ENCODE results near the gene RAPGEF4. TPM values are rescaled to one million over a fixed set of nuclear protein-coding genes. Genes with fewer than 3 reads are reported as not detected.

The RAPGEF4 gene
- total and polyA plus RNA-seq, 9 of the 15 experiments (the other 6 are each of a cell fraction or from before 2014, with no cell fraction given) = 0.04 to 0.33 (median 0.13) TPM; not detected in 6

DNA sequence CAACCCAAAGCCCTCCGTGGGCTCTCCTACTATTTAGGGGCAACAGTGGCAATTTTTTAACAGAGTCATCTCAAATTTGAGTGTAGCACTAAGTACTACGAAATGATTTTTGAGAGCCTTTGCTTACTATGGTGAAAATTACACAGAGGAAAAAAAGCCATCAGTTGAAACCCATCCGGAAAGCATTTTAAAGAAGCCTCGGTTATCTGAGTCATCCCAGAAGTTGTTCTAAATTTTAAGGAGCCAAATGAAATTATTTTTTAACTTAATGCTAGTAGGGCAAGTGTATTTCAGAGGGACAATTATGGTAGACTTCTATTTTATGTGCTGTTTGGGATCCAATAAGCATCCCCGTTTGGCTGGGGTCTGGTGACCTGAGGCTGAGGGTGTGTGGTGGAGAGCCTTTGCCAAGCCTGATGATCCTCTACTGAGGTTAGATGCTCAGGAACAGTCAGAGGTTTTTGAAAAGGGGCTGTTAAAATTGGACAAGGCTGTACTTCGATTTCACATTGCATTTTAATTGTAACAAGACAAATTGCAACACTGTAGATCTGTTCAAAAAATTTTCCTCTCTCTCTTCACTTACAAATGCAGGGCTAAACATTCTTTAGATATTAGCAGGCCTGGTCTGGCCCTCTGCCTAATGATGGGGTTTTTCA is 47.0 kb downstream of the RAPGEF4 start:
- no peak overlapping the region for H3K27ac ChIP-seq (ENCODE audit: extremely low read depth, low read depth, low read length)
- no peaks in the 10 kb centered on the region for H4K20me1 ChIP-seq (replicated peaks; ENCODE audit: control insufficient read depth, insufficient read depth, low read length)
- intact Hi-C loops (cut with micrococcal nuclease) = no loop called here
- H3K27me3 ChIP-seq (ENCODE audit: control insufficient read depth in 2 of 2, insufficient read depth in 2 of 2, low read length in 2 of 2) = peaks cover 4 to 8% of the 10 kb centered on the region in 2 experiments; a peak in 4 of 5 replicates
- no TSS peak for BruUV-seq (replicated peaks)
- ChIA-PET CTCF (ENCODE audit: low intra/inter-chr PET ratio) (no interaction called here), POLR2A (no interaction called here)
- FAIRE-seq (no peak), DNase-seq (ENCODE audit: extremely low read depth in 1 of 4, low spot score in 3 of 4) (no peak), ATAC-seq (no peak)
- no peak overlapping the region for H3K9ac ChIP-seq (ENCODE audit: insufficient read depth in 1 of 2, low read depth in 2 of 2, low read length in 2 of 2)
- no peaks in the 10 kb centered on the region for H3K79me2 ChIP-seq (ENCODE audit: control insufficient read depth, insufficient read depth, low read length)
- H2AFZ ChIP-seq (ENCODE audit: low read depth, low read length) = no peak overlapping the region
- H3K9me3 ChIP-seq (replicated peaks; ENCODE audit: control insufficient read depth, insufficient read depth, low read depth, low read length) = no peaks in the 10 kb centered on the region
- H3K4me1 ChIP-seq (replicated peaks in 1 of 2; ENCODE audit: control insufficient read depth in 2 of 2, insufficient read depth in 2 of 2, low read length in 2 of 2) = no peaks in the 10 kb centered on the region
- in situ Hi-C loops (cut with MboI) = no loop called here
- H3K9me1 ChIP-seq (ENCODE audit: control insufficient read depth, insufficient read depth, low read length) = no peaks in the 10 kb centered on the region
- no peak overlapping the region for H3K4me2 ChIP-seq (ENCODE audit: insufficient read depth, low read length)
- no peaks in the 10 kb centered on the region for H3K36me3 ChIP-seq (ENCODE audit: control insufficient read depth, insufficient read depth, low read length)
- WGBS (ENCODE audit: insufficient coverage, low coverage, missing lambda C conversion rate) = 0% methylated on average over 6 of the region's 6 CpGs
- no peak overlapping the region for H3K4me3 ChIP-seq
- TF ChIP-seq PHF21A (IDR thresholded peaks at IDR 0.05; ENCODE audit: borderline replicate concordance, low read depth) (no peak), MLX (CRISPR knock-in tag; conservative IDR thresholded peaks at IDR 0.05) (no peak), SIRT6 (IDR thresholded peaks at IDR 0.05; ENCODE audit: low read depth, low read length) (no peak), ZNF197 (CRISPR knock-in tag; IDR thresholded peaks at IDR 0.05; ENCODE audit: low read depth) (no peak), ZFP36 (IDR thresholded peaks at IDR 0.05; ENCODE audit: low read depth, low read length, partially characterized antibody) (no peak), ZNF830 (CRISPR knock-in tag; IDR thresholded peaks at IDR 0.05) (no peak), ZNF740 (CRISPR knock-in tag; IDR thresholded peaks at IDR 0.05) (no peak), ZNF740 (tag; IDR thresholded peaks at IDR 0.05) (no peak), NFRKB (IDR thresholded peaks at IDR 0.05; ENCODE audit: low read depth) (no peak)
- TF ChIP-seq, protein P1, sequence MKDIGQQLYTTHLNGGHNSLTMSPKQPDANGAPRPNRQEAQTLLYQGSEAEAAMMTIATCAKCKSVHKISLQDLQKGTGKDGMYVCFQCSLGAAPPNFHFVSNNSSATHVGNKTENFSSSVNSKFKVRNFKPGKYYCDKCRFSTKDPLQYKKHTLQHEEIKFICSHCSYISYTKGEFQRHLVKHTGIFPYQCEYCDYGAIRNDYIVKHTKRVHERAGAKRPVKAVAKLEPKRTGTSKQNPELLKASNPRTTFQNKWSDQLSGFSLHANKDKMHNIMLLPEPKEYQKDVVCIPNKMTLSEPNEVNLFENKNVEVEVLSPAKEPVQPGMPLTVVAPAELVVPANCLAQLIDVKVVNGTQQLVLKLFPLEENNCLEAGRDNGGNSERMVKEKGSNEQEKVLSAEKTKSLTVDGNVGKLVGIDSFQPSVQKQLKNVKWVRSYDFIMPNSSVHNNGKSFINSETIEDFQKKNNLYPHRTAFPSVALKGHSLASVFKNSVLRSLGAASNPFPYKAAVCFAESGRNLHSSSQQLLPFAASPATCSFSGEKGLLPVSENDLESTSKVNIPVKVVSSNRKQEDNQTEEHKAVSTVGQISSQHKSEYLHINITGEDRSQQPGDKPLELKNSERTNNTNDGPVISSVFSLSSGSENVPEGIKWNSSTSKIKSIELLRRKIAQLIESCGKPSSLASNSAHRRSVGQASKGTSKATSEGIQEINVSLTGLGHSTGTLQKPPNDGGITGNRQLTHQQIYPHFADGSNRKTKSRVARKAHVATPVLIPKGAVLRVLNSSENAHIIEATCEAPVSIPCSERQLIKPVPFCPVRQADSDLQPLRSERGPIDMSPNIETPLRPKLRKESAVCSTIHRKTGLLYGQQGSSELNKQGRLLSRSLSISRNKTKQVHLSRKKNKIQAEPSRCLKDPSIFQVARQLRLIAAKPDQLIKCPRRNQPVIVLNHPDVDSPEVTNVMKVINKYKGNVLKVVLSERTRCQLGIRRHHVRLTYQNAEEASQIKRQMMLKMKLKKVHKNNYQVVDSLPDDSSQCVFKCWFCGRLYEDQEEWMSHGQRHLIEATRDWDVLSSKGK (CRISPR knock-in tag; IDR thresholded peaks at IDR 0.05) = no peak
- TF ChIP-seq, protein P2, sequence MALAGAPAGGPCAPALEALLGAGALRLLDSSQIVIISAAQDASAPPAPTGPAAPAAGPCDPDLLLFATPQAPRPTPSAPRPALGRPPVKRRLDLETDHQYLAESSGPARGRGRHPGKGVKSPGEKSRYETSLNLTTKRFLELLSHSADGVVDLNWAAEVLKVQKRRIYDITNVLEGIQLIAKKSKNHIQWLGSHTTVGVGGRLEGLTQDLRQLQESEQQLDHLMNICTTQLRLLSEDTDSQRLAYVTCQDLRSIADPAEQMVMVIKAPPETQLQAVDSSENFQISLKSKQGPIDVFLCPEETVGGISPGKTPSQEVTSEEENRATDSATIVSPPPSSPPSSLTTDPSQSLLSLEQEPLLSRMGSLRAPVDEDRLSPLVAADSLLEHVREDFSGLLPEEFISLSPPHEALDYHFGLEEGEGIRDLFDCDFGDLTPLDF (CRISPR knock-in tag; IDR thresholded peaks at IDR 0.05) = no peak

Measured in K562 (cell line).